Measurements from ENCODE around the gene GARNL3. TPM values are rescaled to one million over a fixed set of nuclear protein-coding genes. Genes with fewer than 3 reads are reported as not detected.

Gene GARNL3
- total and polyA plus RNA-seq, 2 experiments from 2014 or later = 8.7 to 21.9 TPM

DNA sequence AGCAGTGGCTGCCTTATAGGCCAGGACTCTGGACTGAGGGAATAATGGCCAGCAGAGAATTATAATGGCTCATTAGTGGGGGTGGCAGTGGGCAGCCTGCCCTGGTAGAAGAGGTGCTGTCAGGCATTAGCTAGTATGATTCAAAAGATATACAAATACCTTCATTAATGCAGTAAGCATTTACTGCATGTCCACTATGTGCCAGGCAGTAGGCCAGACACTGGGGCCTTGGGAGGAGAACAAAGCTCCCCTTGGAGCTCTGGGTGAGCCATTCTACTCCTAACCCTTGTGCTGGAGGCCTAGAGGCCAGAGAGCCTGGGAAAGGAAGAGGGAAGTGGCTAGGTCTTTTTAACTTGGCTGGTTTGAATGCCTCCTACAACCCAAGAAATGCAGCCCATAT, 2.0 kb upstream of the GARNL3 start:
- Histone ChIP-seq H3K4me2 (no peak overlapping the region), H3K27ac (ENCODE audit: low read depth) (no peak overlapping the region), H4K20me1 (replicated peaks; ENCODE audit: insufficient read depth) (no peaks in the 10 kb centered on the region), H3K79me2 (replicated peaks; ENCODE audit: insufficient read depth) (no peaks in the 10 kb centered on the region), H3K36me3 (ENCODE audit: insufficient read depth) (0 out of 2 replicates have a peak, but pooled peaks cover 3% of the 10 kb centered on the region), H3K4me1 (ENCODE audit: insufficient read depth) (0 out of 2 replicates have a peak, but pooled peaks cover 11% of the 10 kb centered on the region), H3F3A (replicated peaks; ENCODE audit: low read depth) (no peaks in the 10 kb centered on the region), H3K9me2 (ENCODE audit: insufficient read depth) (no peaks in the 10 kb centered on the region), H2AFZ (no peak overlapping the region), H3K27me3 (ENCODE audit: insufficient read depth) (no peaks in the 10 kb centered on the region), H3K4me3 (no peak overlapping the region)
- no peak for TF ChIP-seq ZNF114 (CRISPR knock-in tag; IDR thresholded peaks at IDR 0.05)
- TF ChIP-seq, protein P1, sequence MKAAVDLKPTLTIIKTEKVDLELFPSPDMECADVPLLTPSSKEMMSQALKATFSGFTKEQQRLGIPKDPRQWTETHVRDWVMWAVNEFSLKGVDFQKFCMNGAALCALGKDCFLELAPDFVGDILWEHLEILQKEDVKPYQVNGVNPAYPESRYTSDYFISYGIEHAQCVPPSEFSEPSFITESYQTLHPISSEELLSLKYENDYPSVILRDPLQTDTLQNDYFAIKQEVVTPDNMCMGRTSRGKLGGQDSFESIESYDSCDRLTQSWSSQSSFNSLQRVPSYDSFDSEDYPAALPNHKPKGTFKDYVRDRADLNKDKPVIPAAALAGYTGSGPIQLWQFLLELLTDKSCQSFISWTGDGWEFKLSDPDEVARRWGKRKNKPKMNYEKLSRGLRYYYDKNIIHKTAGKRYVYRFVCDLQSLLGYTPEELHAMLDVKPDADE (IDR thresholded peaks at IDR 0.05) = no peak
- Mint-ChIP-seq H3K9me3 (no peaks in the 10 kb centered on the region), H3K36me3 (ENCODE audit: low read depth) (peaks cover 7% of the 10 kb centered on the region; the same call in 2 of the 3 replicates), H3K4me3 (no peak overlapping the region), H3K4me1 (peaks cover 26% of the 10 kb centered on the region), H3K27me3 (ENCODE audit: insufficient read depth, low read depth, poor library complexity) (peaks cover 4% of the 10 kb centered on the region), H3K27ac (no peak overlapping the region)
- DNase-seq (ENCODE audit: low spot score) = no peak
- no peak for ATAC-seq

DNA sequence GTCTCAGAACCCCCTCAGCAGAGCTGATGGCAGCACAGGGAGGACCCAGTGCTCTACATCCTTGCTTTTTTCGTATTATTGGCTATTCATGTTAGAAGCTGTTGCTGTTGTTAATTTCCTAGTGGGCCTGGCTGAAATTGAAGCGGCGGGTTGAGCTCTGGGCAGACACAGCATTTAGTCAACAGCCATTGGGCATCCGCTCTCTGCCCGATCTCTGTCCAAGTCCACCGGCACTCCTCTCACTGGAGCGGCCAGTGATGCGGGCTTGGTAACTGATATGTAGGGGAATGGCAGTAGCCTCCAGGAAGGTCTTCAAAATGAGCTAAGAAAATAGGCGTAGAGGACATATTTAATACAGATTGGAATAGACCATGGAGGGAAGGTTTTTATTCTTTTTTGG, 1.3 kb upstream of the GARNL3 start:
- H3K4me2 ChIP-seq = no peak overlapping the region
- TF ChIP-seq STAT1 (IDR thresholded peaks at IDR 0.05; ENCODE audit: unreplicated experiment) (no peak), ZNF331 (CRISPR knock-in tag; IDR thresholded peaks at IDR 0.05; ENCODE audit: low read depth) (no peak), CREB1 (CRISPR knock-in tag; IDR thresholded peaks at IDR 0.05; ENCODE audit: low read depth) (no peak)
- no peaks in the 10 kb centered on the region for H3K9me2 ChIP-seq (ENCODE audit: insufficient read depth)
- H3K36me3 ChIP-seq (ENCODE audit: insufficient read depth) = 0 out of 2 replicates have a peak, but pooled peaks cover 1% of the 10 kb centered on the region
- Mint-ChIP-seq H3K27ac (peak overlapping the region; percentile 2; the same call in 1 of the 2 replicates), H3K9me3 (no peaks in the 10 kb centered on the region), H3K27me3 (ENCODE audit: insufficient read depth, low read depth, poor library complexity) (peaks cover 4% of the 10 kb centered on the region), H3K4me1 (peaks cover 23% of the 10 kb centered on the region), H3K36me3 (ENCODE audit: low read depth) (peaks cover 7% of the 10 kb centered on the region; the same call in 2 of the 3 replicates), H3K4me3 (no peak overlapping the region)
- no peak overlapping the region for H3K27ac ChIP-seq (ENCODE audit: low read depth)
- no peaks in the 10 kb centered on the region for H3K79me2 ChIP-seq (replicated peaks; ENCODE audit: insufficient read depth)
- H3K4me1 ChIP-seq (ENCODE audit: insufficient read depth) = 0 out of 2 replicates have a peak, but pooled peaks cover 11% of the 10 kb centered on the region
- H3F3A ChIP-seq (replicated peaks; ENCODE audit: low read depth) = no peaks in the 10 kb centered on the region
- H3K27me3 ChIP-seq (ENCODE audit: insufficient read depth) = no peaks in the 10 kb centered on the region
- no peak overlapping the region for H3K4me3 ChIP-seq
- H4K20me1 ChIP-seq (replicated peaks; ENCODE audit: insufficient read depth) = no peaks in the 10 kb centered on the region
- no peak for DNase-seq (ENCODE audit: low spot score)
- ATAC-seq = no peak
- H2AFZ ChIP-seq = no peak overlapping the region

DNA sequence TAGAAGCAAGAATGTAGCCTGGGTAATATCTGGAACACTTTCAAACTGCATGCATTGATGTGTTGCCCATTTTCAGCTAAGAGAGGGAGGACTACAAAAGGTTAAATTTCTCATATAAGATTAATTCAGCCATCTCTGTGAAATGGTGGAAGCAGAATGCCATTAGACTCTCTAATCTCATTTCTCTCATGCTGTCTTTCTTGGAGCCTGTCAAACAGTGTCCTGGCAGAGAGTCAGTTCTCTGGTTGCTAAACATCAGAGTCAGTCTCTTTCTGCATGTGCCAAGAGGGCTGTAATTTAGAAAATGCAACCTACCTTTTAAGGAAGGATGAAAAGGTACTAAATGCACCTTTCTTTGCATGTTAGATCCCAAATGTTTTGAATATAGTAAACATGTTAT, 910 bp upstream of the GARNL3 start:
- H3K36me3 Mint-ChIP-seq (ENCODE audit: low read depth) = peaks cover 10% of the 10 kb centered on the region; the same call in 2 of the 3 replicates
- no peaks in the 10 kb centered on the region for H4K20me1 ChIP-seq (replicated peaks; ENCODE audit: insufficient read depth)
- H3K36me3 ChIP-seq (ENCODE audit: insufficient read depth) = no peaks in the 10 kb centered on the region
- H2AFZ ChIP-seq = no peak overlapping the region
- no peak overlapping the region for H3K27ac Mint-ChIP-seq
- no peaks in the 10 kb centered on the region for H3F3A ChIP-seq (replicated peaks; ENCODE audit: low read depth)
- H3K9me3 Mint-ChIP-seq = no peaks in the 10 kb centered on the region
- H3K4me1 ChIP-seq (ENCODE audit: insufficient read depth) = 0 out of 2 replicates have a peak, but pooled peaks cover 11% of the 10 kb centered on the region
- peaks cover 23% of the 10 kb centered on the region for H3K4me1 Mint-ChIP-seq
- H3K27me3 ChIP-seq (ENCODE audit: insufficient read depth) = no peaks in the 10 kb centered on the region
- no peak overlapping the region for H3K27ac ChIP-seq (ENCODE audit: low read depth)
- no peak overlapping the region for H3K4me3 ChIP-seq
- no peak for ATAC-seq
- H3K9me2 ChIP-seq (ENCODE audit: insufficient read depth) = no peaks in the 10 kb centered on the region
- no peak for DNase-seq (ENCODE audit: low spot score)
- peaks cover 4% of the 10 kb centered on the region for H3K27me3 Mint-ChIP-seq (ENCODE audit: insufficient read depth, low read depth, poor library complexity)
- no peak overlapping the region for H3K4me3 Mint-ChIP-seq
- H3K79me2 ChIP-seq (replicated peaks; ENCODE audit: insufficient read depth) = no peaks in the 10 kb centered on the region
- no peak overlapping the region for H3K4me2 ChIP-seq
- TF ChIP-seq, protein P2, sequence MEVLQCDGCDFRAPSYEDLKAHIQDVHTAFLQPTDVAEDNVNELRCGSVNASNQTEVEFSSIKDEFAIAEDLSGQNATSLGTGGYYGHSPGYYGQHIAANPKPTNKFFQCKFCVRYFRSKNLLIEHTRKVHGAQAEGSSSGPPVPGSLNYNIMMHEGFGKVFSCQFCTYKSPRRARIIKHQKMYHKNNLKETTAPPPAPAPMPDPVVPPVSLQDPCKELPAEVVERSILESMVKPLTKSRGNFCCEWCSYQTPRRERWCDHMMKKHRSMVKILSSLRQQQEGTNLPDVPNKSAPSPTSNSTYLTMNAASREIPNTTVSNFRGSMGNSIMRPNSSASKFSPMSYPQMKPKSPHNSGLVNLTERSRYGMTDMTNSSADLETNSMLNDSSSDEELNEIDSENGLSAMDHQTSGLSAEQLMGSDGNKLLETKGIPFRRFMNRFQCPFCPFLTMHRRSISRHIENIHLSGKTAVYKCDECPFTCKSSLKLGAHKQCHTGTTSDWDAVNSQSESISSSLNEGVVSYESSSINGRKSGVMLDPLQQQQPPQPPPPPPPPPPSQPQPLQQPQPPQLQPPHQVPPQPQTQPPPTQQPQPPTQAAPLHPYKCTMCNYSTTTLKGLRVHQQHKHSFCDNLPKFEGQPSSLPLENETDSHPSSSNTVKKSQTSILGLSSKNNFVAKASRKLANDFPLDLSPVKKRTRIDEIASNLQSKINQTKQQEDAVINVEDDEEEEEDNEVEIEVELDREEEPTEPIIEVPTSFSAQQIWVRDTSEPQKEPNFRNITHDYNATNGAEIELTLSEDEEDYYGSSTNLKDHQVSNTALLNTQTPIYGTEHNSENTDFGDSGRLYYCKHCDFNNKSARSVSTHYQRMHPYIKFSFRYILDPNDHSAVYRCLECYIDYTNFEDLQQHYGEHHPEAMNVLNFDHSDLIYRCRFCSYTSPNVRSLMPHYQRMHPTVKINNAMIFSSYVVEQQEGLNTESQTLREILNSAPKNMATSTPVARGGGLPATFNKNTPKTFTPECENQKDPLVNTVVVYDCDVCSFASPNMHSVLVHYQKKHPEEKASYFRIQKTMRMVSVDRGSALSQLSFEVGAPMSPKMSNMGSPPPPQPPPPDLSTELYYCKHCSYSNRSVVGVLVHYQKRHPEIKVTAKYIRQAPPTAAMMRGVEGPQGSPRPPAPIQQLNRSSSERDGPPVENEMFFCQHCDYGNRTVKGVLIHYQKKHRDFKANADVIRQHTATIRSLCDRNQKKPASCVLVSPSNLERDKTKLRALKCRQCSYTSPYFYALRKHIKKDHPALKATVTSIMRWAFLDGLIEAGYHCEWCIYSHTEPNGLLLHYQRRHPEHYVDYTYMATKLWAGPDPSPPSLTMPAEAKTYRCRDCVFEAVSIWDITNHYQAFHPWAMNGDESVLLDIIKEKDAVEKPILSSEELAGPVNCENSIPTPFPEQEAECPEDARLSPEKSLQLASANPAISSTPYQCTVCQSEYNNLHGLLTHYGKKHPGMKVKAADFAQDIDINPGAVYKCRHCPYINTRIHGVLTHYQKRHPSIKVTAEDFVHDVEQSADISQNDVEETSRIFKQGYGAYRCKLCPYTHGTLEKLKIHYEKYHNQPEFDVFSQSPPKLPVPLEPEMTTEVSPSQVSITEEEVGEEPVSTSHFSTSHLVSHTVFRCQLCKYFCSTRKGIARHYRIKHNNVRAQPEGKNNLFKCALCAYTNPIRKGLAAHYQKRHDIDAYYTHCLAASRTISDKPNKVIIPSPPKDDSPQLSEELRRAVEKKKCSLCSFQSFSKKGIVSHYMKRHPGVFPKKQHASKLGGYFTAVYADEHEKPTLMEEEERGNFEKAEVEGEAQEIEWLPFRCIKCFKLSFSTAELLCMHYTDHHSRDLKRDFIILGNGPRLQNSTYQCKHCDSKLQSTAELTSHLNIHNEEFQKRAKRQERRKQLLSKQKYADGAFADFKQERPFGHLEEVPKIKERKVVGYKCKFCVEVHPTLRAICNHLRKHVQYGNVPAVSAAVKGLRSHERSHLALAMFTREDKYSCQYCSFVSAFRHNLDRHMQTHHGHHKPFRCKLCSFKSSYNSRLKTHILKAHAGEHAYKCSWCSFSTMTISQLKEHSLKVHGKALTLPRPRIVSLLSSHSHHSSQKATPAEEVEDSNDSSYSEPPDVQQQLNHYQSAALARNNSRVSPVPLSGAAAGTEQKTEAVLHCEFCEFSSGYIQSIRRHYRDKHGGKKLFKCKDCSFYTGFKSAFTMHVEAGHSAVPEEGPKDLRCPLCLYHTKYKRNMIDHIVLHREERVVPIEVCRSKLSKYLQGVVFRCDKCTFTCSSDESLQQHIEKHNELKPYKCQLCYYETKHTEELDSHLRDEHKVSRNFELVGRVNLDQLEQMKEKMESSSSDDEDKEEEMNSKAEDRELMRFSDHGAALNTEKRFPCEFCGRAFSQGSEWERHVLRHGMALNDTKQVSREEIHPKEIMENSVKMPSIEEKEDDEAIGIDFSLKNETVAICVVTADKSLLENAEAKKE (CRISPR knock-in tag; IDR thresholded peaks at IDR 0.05) = no peak
- TF ChIP-seq NANOG (IDR thresholded peaks at IDR 0.05; ENCODE audit: borderline replicate concordance) (no peak), EZH2phosphoT487 (IDR thresholded peaks at IDR 0.05; ENCODE audit: unreplicated experiment) (no peak), POLR2AphosphoS5 (IDR thresholded peaks at IDR 0.05; ENCODE audit: low read depth) (no peak), CREB1 (CRISPR knock-in tag; IDR thresholded peaks at IDR 0.05; ENCODE audit: low read depth) (no peak), STAT1 (IDR thresholded peaks at IDR 0.05; ENCODE audit: unreplicated experiment) (no peak), ZNF331 (CRISPR knock-in tag; IDR thresholded peaks at IDR 0.05; ENCODE audit: low read depth) (no peak)
